ENCODE data around the gene RBM14.
"Not testable (repeated sequence)": the region's sequence is repeated elsewhere in the genome, so short reads cannot be mapped to it uniquely, and the experiment has no call there.

The RBM14 gene

GRCh38 chr11:66616379-66617154, at the start of gene RBM14:
TSS of gene RBM14 (plus strand) at chr11:66616630. CDS start at chr11:66616721, 91 bp downstream.
- peak; percentile 99 for DNase-seq (ENCODE audit: low spot score)

- DNase-seq (ENCODE audit: low spot score): no peak
Observed at GRCh38 chr11:66567787-66568123, 48.7 kb upstream of the RBM14 start.

GRCh38 chr11:66568124-66568916, 48.1 kb upstream of the RBM14 start, which contains the start of gene CTSF:
TSS of gene CTSF (minus strand) at chr11:66568606. CDS start at chr11:66568486, 120 bp downstream.
- peak; percentile 99 for DNase-seq (ENCODE audit: low spot score)

GRCh38 chr11:66569076-66569475, 47.4 kb upstream of the RBM14 start:
- DNase-seq (ENCODE audit: low spot score): no peak

- DNase-seq (ENCODE audit: low spot score): no peak
Observed at GRCh38 chr11:66570079-66570849, 46.2 kb upstream of the RBM14 start.

- no peak for DNase-seq (ENCODE audit: low spot score)
Observed at GRCh38 chr11:66570850-66571180, 45.6 kb upstream of the RBM14 start.

- peak; percentile 92 for DNase-seq (ENCODE audit: low spot score)
Observed at GRCh38 chr11:66579017-66579606, 37.3 kb upstream of the RBM14 start.

GRCh38 chr11:66580803-66581202, 35.6 kb upstream of the RBM14 start:
- DNase-seq (ENCODE audit: low spot score): no peak

GRCh38 chr11:66581261-66581660, 35.2 kb upstream of the RBM14 start:
- DNase-seq (ENCODE audit: low spot score): no peak

GRCh38 chr11:66582565-66583147, 33.8 kb upstream of the RBM14 start:
- DNase-seq (ENCODE audit: low spot score): not testable (repeated sequence)

- not testable (repeated sequence) for DNase-seq (ENCODE audit: low spot score)
Observed at GRCh38 chr11:66585447-66585846, 31.0 kb upstream of the RBM14 start.

- DNase-seq (ENCODE audit: low spot score): no peak
Observed at GRCh38 chr11:66586136-66586535, 30.3 kb upstream of the RBM14 start.

GRCh38 chr11:66589315-66589714, 27.1 kb upstream of the RBM14 start:
- not testable (repeated sequence) for DNase-seq (ENCODE audit: low spot score)

- no peak for DNase-seq (ENCODE audit: low spot score)
Observed at GRCh38 chr11:66589996-66590675, 26.3 kb upstream of the RBM14 start.

GRCh38 chr11:66591175-66591574, 25.3 kb upstream of the RBM14 start:
- no peak for DNase-seq (ENCODE audit: low spot score)

- peak; percentile 100 for DNase-seq (ENCODE audit: low spot score)
Observed at GRCh38 chr11:66592457-66593302, 23.8 kb upstream of the RBM14 start, which contains the start of the genes CCDC87 and CCS. TSS of gene CCDC87 (minus strand) at chr11:66593063. CDS start at chr11:66593015, 48 bp downstream. TSS of gene CCS (plus strand) at chr11:66593185. CDS start at chr11:66593262, 77 bp downstream.

GRCh38 chr11:66593303-66593635, 23.2 kb upstream of the RBM14 start:
- no peak for DNase-seq (ENCODE audit: low spot score)

GRCh38 chr11:66593650-66594049, 22.8 kb upstream of the RBM14 start:
- DNase-seq (ENCODE audit: low spot score): no peak

- no peak for DNase-seq (ENCODE audit: low spot score)
Observed at GRCh38 chr11:66595245-66595904, 21.1 kb upstream of the RBM14 start.

GRCh38 chr11:66598993-66599392, 17.4 kb upstream of the RBM14 start:
- DNase-seq (ENCODE audit: low spot score): no peak

Measured in AG08396 (cell line).